ENCODE results near the gene TTPAL.

- TF ChIP-seq ZBTB11 (tag by site-specific recombination; conservative IDR thresholded peaks at IDR 0.05; ENCODE audit: low read depth) = no peak
- no peak for TF ChIP-seq ZFP3 (tag by site-specific recombination; IDR thresholded peaks at IDR 0.05; ENCODE audit: low read depth)
- TF ChIP-seq CTCF (tag by site-specific recombination; IDR thresholded peaks at IDR 0.05) = no peak
- no peak for TF ChIP-seq ZNF24 (tag by site-specific recombination; IDR thresholded peaks at IDR 0.05)
These were observed 4.0 kb downstream of the TTPAL start for GRCh38 chr20:44479643-44480042.
